Esophagus (tissue), 2 donors: ENCODE results near the gene INTS11. TPM values are rescaled to one million over a fixed set of nuclear protein-coding genes. Genes with fewer than 3 reads are reported as not detected.

Source experiments
- H3K27ac ChIP-seq, 2 donors: one replicate each; pipeline ENCODE4 v1.5.1; 2013; ENCODE audit warnings: low read depth in 2 of 2, mild to moderate bottlenecking in 2 of 2, inconsistent platforms in 1 of 2, low read length in 1 of 2, moderate library complexity in 1 of 2
- H3K27me3 ChIP-seq, 2 donors: one replicate each; pipeline ENCODE4 v1.6.1; 2013; ENCODE audit warnings: low read length in 2 of 2, control low read depth in 1 of 2, mild to moderate bottlenecking in 1 of 2; ENCODE audit not compliant: insufficient read depth in 2 of 2, control insufficient read depth in 1 of 2
- H3K36me3 ChIP-seq, 2 donors: one replicate each; pipeline ENCODE4 v1.6.1; 2013; ENCODE audit warnings: low read length in 1 of 2; ENCODE audit not compliant: control insufficient read depth in 2 of 2, insufficient read depth in 2 of 2
- H3K4me1 ChIP-seq, 2 donors: one replicate each; pipeline ENCODE4 v1.6.1; 2013; ENCODE audit warnings: low read length in 1 of 2; ENCODE audit not compliant: control insufficient read depth in 2 of 2, insufficient read depth in 2 of 2
- H3K4me3 ChIP-seq, 2 donors: one replicate each; pipeline ENCODE4 v1.5.1; 2013; ENCODE audit warnings: low read length in 2 of 2, mild to moderate bottlenecking in 2 of 2, low read depth in 1 of 2, moderate library complexity in 1 of 2
- H3K9me3 ChIP-seq, 2 donors: one replicate each; pipeline ENCODE4 v1.6.1; 2013; ENCODE audit warnings: mild to moderate bottlenecking in 2 of 2, low read depth in 1 of 2, low read length in 1 of 2, moderate library complexity in 1 of 2; ENCODE audit not compliant: control insufficient read depth in 2 of 2, insufficient read depth in 1 of 2
- WGBS, 2 donors: extraction: QIAGEN DNeasy Blood & Tissue Kit; methylation state at CpG; one replicate each; pipeline ENCODE4 v1.1.7; 2013; 5-methylcytosine and 5-hydroxymethylcytosine counted together
- polyA plus RNA-seq, 2 donors: library from polyadenylated mRNA; stranded (reverse); fragments of 200-250 nt; gene quantifications; one replicate each; pipeline ENCODE4 v1.2.3, GENCODE V29; 2013
- donor health status: healthy with polysubstance abuse.
- donor health status: Bipolar disorder and iron deficiency.

The INTS11 gene
- polyA plus RNA-seq, 2 donors, result 74.1 to 127 TPM

DNA sequence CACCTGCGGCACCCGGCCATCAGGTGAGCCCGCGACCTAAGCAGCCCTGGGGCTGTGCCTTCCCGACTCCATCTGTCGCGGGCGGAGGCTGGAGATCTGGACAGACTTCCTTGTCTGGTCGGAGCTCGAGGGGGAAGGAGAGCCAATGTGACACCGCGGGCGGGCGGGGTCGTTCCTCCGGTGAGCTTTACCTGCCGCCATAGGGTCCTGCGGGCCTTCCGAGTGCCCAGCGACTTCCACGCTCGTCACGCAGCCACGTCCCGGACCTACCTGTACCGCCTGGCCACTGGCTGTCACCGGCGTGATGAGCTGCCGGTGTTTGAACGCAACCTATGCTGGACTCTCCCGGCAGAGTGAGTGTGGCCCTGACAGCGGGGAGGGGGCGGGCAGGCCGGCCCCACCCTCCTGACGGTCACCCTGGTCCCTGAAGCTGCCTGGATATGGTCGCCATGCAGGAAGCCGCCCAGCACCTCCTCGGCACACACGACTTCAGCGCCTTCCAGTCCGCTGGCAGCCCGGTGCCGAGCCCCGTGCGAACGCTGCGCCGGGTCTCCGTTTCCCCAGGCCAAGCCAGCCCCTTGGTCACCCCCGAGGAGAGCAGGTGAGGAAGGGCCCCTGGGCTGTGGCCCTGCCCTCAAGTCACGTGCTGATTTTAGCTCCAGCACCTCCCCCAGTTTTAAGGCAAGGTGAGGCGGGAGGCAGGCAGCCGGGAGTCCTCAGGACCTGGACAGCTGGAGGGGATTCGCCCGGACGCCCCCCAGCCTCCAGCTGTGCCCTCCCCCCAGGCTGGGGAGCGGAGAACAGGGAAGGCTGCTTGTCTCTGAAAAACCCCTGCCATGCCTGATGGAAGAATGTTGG lies 15.0 kb downstream of the INTS11 start:
- H3K27me3 ChIP-seq, result no peaks in the 10 kb centered on the region
- H3K4me3 ChIP-seq, result peak overlapping the region; percentile 73 to 87
- H3K4me1 ChIP-seq, result peaks cover 25 to 48% of the 10 kb centered on the region in 2 donors
- 21 to 25% methylated on average over 55 to 57 of the region's 57 CpGs for WGBS, 2 donors
- peak overlapping the region; percentile 97 to 98 for H3K27ac ChIP-seq
- peaks cover 0 to 42% of the 10 kb centered on the region in 2 donors for H3K36me3 ChIP-seq
- H3K9me3 ChIP-seq, result no peaks in the 10 kb centered on the region

DNA sequence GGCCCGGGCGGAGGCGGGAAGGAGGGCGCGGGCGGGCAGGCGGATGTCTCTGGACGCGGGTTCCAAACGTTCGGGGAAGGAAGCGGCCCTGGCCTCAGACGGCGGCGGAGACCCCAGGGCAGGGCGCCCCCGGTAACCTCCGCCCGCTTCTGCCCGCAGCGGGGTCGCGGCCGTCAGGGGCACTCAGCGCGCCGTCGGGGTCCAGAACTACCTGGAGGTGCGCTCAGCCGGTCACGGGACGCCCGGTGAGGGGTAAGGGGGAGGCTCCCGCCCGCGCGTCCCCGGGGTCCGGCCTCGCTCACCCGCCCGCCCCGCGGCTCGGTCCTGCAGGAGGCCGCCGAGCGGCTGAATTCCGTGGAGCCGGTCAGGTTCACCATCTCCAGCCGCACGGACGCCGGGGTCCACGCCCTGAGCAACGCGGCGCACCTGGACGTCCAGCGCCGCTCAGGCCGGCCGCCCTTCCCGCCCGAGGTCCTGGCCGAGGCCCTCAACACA lies 15.7 kb downstream of the INTS11 start:
- H3K4me1 ChIP-seq, result peaks cover 31 to 54% of the 10 kb centered on the region in 2 donors
- WGBS, 2 donors, result 0 to 1% methylated on average over 55 to 66 of the region's 66 CpGs
- peak overlapping the region; percentile 97 to 98 for H3K27ac ChIP-seq
- H3K4me3 ChIP-seq, result peak overlapping the region; percentile 73 to 87
- peaks cover 0 to 36% of the 10 kb centered on the region in 2 donors for H3K36me3 ChIP-seq
- H3K27me3 ChIP-seq, result no peaks in the 10 kb centered on the region
- H3K9me3 ChIP-seq, result no peaks in the 10 kb centered on the region

GRCh38 chr1:1307923-1308755 lies 16.3 kb downstream of the INTS11 start, which contains the start of the genes ACAP3 and PUSL1:
TSS of gene ACAP3 (minus strand) at chr1:1307930. CDS start at chr1:1307815, 115 bp downstream.
TSS of gene PUSL1 (plus strand) at chr1:1308597. CDS start at chr1:1308644, 47 bp downstream.
- WGBS, 2 donors, result 0% methylated on average over 71 to 131 of the region's 131 CpGs
- Histone ChIP-seq H3K36me3 (peaks cover 0 to 32% of the 10 kb centered on the region in 2 donors), H3K4me3 (peak within 1 kb of the TSS; percentile 73 to 87), H3K27me3 (no peaks in the 10 kb centered on the region), H3K4me1 (peaks cover 31 to 61% of the 10 kb centered on the region in 2 donors), H3K27ac (peak within 1 kb of the TSS; percentile 98), H3K9me3 (no peaks in the 10 kb centered on the region)

DNA sequence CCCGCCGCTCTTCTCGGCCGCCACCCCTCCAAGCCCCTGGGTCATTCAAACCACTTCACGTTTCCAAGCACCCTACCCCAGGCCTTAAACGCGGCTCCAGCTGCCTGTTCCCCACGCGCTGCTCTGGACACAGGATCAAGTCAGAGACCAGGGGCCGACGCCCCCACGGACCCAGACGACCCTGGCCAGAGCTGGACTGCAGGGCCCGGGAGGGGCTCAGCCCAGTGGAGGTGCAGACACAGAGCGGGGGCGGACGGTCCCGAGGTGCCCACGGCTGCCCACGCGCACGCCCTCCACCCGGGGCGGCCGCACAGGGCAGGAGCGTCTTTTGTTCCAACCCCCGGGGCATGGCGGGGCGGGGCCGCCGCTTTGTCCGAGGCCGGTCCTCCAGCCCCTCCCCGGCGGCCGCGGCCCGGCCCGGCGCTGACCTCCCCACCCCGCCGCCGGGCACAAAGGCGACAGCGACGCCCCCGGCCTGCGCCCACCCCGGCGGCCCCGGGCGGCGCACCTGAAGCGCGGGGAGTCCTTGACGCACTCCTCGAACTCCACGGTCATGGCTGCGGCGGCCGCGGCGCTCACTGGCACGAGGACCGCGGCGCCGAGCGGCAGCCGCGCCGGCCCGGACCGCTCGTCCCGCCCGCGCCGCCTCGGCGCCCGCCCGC lies 17.1 kb downstream of the INTS11 start:
- Histone ChIP-seq H3K27me3 (no peaks in the 10 kb centered on the region), H3K36me3 (peaks cover 0 to 24% of the 10 kb centered on the region in 2 donors), H3K9me3 (no peaks in the 10 kb centered on the region), H3K4me1 (peaks cover 31 to 65% of the 10 kb centered on the region in 2 donors), H3K4me3 (peak overlapping the region; percentile 69 to 77), H3K27ac (peak overlapping the region; percentile 98)
- 1 to 2% methylated on average over 45 to 83 of the region's 83 CpGs for WGBS, 2 donors

DNA sequence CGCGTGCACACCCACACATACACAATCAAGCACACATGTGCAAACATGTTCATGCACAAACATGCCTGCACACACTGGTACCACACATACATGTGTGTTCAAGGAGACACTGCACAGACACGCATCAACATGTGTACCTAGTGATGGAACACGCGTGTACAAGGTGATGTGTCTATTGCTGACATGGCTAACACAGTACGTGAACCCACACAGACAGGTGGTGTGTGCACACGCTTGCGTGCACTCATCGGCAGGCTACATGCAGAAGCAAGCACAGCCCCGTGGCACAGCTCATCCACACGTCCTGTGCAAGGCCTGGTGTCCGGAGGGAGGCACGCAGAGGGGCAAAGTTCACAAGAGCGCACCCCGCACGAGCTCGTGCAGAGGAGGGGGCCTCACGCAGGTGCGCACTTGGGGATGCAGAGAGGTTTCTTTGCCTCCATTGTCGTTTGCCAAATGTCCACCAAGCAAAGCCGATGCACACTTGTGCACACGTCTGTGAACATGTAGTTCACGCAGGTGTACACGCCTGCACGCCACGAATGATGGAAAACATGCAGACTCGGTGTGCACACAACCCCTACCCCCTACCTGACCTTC lies 17.7 kb downstream of the INTS11 start:
- Histone ChIP-seq H3K27ac (peak overlapping the region; percentile 98), H3K27me3 (no peaks in the 10 kb centered on the region), H3K4me1 (peaks cover 31 to 65% of the 10 kb centered on the region in 2 donors), H3K9me3 (no peaks in the 10 kb centered on the region), H3K36me3 (peaks cover 0 to 18% of the 10 kb centered on the region in 2 donors), H3K4me3 (peak overlapping the region; percentile 69 to 77)
- 23 to 33% methylated on average over 27 of the region's 27 CpGs for WGBS, 2 donors

- H3K27ac ChIP-seq, result peak overlapping the region; percentile 86 to 98
- no peaks in the 10 kb centered on the region for H3K9me3 ChIP-seq
- H3K36me3 ChIP-seq, result peaks cover 0 to 12% of the 10 kb centered on the region in 2 donors
- 17 to 30% methylated on average over 11 of the region's 11 CpGs for WGBS, 2 donors
- no peaks in the 10 kb centered on the region for H3K27me3 ChIP-seq
- peaks cover 31 to 63% of the 10 kb centered on the region in 2 donors for H3K4me1 ChIP-seq
- H3K4me3 ChIP-seq, result peak overlapping the region; percentile 69 to 77
These were observed 18.3 kb downstream of the INTS11 start for GRCh38 chr1:1306070-1306660.

GRCh38 chr1:1305300-1306069 lies 19.0 kb downstream of the INTS11 start:
- peak overlapping the region; percentile 69 to 77 for H3K4me3 ChIP-seq
- H3K4me1 ChIP-seq, result peaks cover 31 to 62% of the 10 kb centered on the region in 2 donors
- 12 to 25% methylated on average over 23 to 25 of the region's 25 CpGs for WGBS, 2 donors
- H3K27me3 ChIP-seq, result no peaks in the 10 kb centered on the region
- peak overlapping the region; percentile 86 to 98 for H3K27ac ChIP-seq
- H3K36me3 ChIP-seq, result peaks cover 0 to 5% of the 10 kb centered on the region in 2 donors
- H3K9me3 ChIP-seq, result no peaks in the 10 kb centered on the region
